ENCODE data around the gene AIFM3.
"Not testable (repeated sequence)": the region's sequence is repeated elsewhere in the genome, so short reads cannot be mapped to it uniquely, and the experiment has no call there.

DNA sequence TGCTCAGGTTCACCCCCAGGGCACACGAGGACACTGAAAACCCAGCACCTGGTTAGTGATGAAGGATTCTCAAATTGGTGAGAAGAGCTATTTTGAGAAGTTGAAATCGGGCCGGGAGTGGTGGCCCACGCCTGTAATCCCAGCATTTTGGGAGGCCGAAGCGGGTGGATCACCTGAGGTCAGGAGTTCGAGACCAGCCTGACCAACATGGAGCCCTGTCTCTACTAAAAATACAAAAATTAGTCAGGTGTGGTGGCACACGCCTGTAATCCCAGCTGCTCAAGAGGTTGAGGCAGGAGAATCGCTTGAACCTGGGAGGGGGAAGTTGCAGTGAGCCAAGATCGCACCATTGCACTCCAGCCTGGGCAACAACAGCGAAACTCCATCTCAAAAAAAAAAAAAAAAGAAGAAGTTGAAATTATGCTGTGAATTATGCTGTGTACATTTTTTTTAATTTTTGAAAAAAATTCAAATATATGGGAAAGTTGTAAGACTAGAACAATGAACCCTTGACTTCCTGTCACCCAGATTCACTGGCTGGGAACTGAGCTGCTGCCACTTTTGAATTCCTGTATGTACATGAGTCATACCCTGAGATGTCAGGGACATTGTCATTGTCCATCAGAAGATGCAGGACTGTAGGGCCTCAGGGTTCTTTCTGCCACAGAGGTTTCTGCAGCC, 5.1 kb downstream of the AIFM3 start:
- TF ChIP-seq, protein P1, sequence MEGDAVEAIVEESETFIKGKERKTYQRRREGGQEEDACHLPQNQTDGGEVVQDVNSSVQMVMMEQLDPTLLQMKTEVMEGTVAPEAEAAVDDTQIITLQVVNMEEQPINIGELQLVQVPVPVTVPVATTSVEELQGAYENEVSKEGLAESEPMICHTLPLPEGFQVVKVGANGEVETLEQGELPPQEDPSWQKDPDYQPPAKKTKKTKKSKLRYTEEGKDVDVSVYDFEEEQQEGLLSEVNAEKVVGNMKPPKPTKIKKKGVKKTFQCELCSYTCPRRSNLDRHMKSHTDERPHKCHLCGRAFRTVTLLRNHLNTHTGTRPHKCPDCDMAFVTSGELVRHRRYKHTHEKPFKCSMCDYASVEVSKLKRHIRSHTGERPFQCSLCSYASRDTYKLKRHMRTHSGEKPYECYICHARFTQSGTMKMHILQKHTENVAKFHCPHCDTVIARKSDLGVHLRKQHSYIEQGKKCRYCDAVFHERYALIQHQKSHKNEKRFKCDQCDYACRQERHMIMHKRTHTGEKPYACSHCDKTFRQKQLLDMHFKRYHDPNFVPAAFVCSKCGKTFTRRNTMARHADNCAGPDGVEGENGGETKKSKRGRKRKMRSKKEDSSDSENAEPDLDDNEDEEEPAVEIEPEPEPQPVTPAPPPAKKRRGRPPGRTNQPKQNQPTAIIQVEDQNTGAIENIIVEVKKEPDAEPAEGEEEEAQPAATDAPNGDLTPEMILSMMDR (IDR thresholded peaks at IDR 0.05), result not testable (repeated sequence)
- TF ChIP-seq POLR2AphosphoS5 (IDR thresholded peaks at IDR 0.05); POLR2A (IDR thresholded peaks at IDR 0.05); EP300 (IDR thresholded peaks at IDR 0.05; ENCODE audit: low read depth): not testable (repeated sequence)

All from transverse colon (tissue), 4 donors.